Measurements from ENCODE around the gene STK25.

The STK25 gene

DNA sequence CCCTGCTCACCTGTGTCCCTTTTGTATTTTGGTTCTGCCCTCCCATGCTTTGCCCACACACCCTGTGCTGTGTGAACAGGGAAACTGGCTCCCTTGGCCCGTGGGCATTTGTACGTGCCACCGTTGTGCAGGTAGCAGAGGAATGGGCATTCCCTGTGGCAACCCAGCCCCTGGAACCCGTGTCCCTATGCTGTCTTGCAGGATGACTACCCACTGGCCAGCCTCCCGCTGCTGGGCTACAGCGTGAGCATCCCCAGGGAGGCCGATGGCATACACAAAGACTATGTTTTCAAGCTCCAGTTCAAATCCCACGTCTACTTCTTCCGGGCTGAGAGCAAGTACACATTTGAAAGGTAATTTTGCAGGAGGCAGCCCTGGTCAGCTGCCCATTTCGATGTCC, 15.3 kb downstream of the STK25 start:
- DNase-seq (ENCODE audit: low spot score): no peak

DNA sequence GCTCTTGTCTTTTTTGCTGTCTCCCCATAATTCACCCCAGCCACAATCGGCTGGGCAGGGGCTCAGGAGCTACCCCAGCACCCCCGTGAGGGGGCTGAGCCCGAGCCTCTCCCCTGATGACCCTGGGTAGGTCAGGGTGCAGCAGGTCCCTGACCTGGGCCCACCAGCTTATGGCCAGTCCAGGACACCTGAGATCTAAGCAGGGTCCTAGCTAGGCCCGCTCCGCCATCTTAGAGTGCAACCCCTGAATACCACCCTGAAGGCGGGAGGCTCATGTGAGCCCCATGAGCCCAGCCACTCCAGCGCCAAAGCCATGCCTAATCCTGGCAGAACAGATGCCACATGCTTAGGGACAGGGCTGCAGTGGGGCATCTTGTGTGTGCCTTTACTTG, 16.2 kb downstream of the STK25 start:
- no peak for DNase-seq (ENCODE audit: low spot score)

DNA sequence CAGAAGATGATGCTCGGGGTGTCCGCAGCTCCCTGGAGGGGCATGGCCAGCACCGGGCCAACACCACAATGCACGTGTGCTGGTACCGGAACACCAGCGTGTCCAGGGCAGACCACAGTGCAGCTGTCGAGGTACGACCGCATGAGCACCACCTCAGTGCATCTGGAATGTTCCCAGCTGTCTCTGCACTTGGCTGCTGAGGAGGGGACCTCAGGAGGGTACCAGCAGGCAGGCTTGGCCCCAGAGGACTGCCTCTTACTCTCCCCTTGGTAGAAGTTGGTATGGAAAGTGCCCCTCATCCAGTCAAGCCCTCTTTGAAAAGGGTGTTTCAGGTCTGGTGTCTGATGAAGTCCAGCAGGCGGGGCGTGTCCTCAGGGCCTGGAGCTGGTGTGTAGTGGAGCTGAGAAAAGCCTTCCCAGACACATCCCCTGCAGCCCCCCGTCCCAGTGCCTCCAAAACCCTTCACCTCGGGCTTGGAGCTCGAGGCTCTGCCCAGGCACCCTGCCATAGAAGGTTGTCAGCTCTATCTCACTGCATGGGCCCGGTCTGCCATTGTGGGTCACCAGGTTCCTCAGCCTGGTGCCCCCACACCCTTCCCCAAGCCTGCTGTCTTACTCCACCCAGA, 16.7 kb downstream of the STK25 start:
- no peak for DNase-seq (ENCODE audit: low spot score)

DNA sequence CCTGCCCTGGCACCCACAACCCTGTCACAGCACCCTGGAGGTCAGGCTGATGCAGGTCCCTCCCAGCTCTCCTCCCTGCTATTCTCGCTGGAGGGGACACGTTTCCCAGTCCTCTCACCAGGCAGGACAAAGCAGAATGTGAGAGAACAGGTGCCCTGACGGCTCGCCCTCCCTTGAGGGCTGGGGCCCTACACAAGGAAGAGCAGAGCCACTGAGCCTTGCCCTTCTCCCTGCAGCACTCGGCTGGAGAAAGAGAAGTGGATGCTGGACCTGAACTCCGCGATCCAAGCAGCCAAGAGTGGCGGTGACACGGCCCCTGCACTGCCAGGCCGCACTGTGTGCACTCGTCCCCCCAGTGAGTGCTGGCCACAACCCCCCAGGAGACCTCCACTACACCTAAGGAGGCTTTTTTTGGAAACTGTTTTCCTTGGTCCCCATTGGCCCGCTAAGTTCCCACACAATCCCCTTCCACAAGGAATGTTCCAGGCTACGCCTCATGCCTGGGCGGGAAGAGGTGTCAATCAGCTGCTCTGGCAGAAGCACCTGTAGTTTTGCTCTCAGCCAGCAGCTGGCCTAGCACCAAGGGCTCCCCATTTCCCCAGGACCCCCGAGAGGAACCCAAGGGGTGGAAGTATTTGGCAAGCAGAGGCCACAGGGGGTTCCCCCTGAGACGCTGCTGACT, 17.4 kb downstream of the STK25 start:
- no peak for DNase-seq (ENCODE audit: low spot score)

DNA sequence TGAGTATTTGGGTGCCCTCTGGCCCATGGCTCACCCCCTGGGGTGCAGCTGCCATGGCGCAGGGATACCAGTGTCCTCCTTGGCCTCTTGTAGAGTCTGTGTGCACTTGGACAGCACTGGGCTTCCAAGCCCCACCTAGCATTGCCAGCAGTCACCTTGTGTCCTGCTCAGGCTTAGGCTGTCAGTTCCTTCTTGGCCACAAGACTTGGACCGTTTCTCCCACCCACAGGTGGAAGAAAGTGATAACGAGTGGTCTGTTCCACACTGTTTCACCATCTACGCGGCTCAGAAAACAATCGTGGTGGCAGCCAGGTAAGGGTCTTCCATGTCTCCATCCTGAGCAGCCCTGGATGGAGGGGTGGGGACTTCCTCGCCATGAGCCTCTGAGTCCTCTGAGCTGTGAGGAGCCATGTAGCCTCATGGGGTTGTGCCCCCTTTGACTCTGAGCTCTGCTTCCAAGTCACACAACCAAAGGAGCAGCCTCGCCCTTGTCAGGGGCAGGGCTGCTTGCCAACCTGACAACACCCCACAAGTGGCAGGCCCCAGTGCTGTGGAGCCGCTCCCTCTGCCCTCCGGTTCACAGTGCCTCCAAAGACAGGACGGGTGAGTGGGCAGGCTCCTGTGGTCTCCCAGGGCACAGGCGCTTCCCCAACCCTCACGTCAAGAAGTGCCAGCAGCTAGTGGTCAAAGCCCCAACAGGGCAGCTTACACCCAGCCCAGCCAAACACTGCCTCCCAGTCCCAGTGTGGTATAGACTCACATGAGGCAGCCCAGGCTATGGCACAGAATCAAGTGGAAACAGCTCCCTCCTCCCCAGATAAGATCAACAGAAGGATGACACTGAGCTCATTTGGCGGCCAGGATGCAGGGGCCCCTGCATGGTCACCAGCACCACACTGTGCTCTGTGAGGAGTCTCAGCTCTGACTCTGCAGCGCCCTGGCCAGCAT, 18.4 kb downstream of the STK25 start:
- DNase-seq (ENCODE audit: low spot score): no peak

DNA sequence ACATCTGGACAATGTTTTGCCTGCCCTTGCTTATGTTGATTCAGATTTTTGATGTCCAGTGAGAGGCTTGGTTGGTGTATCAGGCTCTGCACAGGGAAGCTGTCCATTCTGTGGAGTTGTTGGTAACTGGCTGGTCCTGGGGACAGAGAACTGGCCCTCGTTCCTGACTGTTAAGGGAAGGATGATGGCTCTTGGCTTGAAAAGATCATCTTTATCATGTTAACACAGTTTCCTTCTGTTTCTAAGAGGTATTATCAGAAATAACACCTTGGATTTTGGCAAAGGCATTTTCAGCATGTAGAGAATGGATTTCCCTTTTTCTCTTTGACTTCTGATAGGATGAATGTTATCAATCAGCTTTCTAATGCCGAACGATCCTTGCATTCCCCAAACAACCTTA, 19.3 kb downstream of the STK25 start:
- DNase-seq (ENCODE audit: low spot score): no peak

DNA sequence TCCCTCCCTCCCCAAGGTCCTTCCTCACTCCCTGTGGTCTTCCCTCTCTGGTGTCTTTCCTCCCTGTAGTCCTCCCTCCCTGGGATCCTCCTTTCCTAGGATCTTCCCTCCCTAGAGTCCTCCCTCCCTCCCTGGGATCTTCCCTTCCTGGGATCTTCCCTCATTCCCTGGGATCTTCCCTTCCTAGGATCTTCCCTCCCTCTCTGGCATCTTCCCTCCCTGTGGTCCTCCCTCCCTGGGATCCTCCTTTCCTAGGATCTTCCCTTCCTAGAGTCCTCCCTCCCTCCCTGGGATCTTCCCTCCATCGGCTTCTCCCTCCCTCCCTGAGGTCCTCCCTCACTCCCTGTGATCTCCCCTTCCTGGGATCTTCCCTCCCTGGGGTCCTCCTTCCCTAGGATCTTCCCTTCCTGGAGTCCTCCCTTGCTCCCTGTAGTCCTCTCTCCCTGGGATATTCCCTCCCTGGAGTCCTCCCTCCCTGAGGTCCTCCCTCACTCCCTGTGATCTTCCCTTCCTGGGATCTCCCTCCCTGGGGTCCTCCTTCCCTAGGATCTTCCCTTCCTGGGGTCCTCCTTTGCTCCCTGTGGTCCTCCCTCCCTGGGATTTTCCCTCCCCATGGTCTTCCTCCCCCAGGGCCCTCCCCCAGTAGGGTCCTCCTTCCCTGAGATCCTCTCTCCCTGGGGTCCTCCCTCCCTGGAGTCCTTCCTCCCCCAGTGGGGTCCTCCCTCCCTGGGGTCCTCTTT, 23.0 kb downstream of the STK25 start:
- DNase-seq (ENCODE audit: low spot score): no peak

DNA sequence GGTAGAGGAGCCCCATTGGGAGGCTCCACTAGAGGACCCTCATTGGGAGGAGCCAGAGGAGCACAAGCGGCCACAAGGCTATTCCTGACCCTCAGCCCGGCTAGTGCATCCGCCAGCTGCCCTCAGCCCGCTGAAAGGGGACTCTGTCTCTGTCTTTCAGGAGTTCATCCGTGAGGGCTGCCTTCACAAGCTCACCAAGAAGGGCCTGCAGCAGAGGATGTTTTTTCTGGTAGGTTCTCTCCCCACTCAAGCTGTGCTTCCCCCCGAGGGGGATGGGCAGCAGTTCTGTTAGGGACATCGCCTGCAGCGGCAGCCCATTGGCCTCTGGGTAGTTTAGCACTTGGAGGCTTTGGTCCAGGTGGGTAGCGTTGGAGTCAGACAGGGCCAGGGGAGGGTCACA, 25.1 kb downstream of the STK25 start:
- DNase-seq (ENCODE audit: low spot score): no peak

DNA sequence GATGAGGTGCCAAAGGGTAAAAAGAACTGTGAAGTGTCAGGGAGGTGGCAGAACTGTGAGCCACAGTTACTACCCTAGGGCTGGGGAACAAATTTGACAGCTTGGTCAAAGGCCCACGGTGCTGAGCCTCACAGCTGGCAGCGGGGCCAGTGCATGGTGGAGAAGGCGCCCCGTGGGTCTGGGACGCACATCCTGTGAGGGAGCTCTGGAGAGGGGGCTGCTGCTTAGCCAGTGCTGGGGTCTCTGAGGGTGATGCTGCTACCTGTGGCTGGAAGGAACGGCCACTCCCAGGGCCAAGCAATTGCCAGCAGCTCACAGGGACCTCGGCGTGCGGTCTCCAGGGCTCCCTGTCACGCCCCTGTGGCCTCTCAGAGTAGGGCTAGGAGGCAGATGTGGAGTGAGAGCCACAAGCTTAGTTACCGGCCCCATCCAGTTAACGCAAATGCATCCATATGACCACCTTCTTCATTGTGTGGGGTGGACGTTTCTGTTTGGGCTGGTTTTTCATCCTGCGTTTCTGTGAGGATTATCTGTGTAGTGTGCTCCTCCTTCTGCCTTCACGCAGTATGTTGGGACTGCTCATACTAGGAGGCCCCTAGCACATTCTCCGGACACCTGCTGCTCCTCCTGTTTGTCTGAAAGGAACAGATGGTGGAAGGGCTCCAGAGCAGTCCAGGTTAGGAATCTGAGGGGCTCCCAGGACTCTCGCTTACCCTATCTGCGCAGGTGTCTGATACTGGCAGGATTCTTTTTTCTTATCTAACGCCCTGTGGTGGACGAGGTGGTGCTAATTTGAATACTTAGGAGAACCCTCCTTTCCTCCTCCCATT, 26.0 kb downstream of the STK25 start:
- DNase-seq (ENCODE audit: low spot score): no peak

DNA sequence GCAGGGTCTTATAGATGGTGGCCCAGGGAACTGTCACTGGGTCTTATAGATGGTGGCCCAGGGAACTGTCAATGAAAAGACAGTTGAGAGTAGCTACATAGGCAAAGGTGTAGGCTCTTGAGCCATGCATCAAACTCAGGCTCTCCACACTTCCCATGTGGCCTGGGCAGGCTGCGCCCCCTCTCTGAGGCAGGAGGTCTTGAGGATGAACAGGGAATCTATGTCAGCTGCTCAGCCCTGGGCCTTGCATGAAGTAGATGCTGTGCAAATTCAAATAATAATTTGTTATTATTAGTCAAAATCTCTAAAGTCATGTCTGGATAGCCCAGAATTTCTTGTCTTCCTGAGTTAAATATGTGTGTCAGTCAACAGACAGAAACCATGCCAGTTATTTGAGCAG, 26.7 kb downstream of the STK25 start:
- no peak for DNase-seq (ENCODE audit: low spot score)

DNA sequence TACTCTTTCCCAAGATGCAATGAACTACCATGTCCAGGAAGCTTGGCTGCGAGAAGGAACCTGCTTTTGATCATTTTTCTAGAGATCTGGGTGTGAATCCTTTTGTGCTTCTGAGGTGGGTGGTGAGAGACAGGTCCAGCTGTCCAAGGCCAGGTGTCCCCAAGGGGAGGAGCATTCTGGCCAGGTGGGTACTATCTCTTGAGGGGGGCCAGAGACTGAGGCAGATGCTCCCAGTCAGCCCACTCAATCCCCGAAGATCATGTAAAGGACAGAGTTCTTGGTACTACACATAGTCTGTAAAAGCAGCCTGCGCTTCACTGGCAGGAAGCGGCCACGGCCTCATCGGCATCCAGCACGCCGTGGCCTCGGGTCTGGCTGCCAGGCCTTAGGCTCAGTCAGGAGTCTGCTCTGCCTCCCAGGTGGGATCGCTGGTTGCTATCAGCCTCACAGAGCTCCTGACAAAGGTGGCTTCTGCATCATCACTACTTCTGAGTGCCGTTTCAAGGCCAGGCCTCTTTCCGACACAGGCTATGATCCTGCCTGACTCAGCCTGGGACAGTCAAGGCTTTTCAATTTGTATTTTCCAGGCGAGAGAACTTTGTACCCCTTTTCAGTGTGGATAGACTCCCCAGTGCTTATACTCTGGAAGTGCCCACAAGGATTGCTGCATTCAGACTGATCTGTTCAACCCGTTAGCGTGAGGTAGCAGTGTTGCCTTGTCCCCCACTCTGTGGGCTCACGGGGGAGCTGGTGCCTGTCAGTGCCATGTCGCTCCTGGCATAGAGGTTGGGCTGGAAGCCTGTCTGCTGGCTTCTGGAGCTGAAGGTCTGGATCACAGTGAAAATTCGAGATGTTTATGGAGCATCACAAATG, 29.1 kb downstream of the STK25 start:
- no peak for DNase-seq (ENCODE audit: low spot score)

DNA sequence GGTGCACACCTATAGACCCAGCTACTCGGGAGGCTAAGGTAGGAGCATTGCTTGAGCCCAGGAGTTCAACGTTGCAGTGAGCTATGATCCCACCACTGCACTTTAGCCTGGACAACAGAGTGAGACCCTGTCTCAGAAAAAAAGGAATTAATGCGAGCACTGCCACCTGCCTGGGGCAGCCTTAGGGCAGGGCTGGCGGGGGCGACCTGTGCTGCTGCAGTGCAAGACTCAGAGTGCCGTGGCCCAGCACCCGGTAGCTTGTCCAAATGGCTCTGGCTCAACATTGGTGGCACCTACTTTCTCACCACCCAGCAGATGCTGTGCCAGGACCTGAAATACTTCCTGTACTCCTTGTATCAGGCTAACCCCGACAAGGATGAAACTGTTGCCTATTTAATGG, 30.2 kb downstream of the STK25 start:
- no peak for DNase-seq (ENCODE audit: low spot score)

DNA sequence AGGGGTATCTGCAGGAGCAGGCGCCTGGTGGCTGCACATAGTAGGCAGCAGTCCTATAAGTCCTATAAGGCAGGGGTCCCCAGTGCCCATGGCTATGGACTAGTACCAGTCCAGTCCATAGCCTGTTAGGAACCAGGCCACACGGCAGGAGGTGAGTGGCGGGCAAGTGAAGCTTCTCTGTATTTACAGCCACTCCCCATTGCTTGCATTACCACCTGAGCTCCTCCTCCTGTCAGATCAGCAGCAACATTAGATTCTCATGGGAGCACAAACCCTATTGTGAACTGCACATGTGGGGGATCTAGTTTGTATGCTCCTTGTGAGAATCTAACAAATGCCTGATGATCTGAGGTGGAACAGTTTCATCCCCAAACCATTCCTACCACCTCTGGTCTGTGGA, 33.1 kb downstream of the STK25 start:
- DNase-seq (ENCODE audit: low spot score): no peak

DNA sequence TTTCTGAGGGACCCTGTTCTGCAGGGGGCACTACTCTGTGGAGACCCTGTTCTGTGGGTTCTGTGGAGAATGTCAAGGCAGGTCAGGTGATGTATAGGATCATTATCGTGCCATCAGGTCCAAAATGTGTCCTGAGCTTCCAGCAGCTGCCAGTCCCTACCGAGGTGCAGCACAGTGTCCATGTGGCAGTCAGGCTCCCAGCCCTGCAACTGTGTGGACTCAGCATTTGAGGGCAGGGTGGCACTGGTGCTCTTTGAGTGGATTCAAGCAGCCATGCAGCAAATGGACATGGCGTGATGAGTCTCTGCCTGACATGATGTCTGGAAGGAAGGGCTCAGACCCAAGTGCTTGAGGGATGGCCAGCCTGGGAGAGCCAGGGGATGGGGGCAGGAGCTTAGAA, 35.0 kb downstream of the STK25 start:
- no peak for DNase-seq (ENCODE audit: low spot score)

DNA sequence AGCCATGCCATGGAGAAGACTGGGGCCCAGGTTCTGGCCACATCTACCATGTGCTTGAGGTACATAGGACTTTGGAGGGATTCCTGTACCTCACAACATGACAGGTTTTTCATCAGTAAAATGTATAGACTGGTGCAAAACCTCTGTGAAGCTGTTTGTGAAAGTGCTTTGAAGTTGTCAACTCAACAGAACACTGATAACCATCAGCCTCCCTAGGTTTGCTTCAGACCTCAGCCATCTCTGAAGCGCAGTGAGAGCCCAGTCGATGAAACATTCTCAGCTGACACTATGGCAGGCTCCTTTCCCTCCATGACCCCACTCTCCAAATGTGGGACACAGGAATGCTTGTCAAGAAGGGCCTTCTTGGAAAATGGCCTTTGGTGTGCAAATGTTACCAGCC, 38.6 kb downstream of the STK25 start:
- DNase-seq (ENCODE audit: low spot score): no peak

DNA sequence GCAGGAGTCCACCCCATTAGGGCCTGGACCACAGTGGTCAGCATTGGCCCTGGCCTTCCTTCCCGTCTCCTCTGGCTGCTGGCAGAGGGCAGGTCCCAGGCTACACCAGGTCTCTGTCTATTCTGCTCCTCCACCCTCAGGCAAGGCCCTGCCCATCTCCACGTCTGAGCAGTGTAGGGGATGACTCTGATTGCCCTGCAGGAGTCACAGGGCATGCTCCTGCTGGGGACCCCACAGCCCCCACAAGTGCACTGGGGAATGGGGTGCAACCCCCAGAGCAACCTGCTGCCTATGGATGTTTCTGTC, 40.0 kb downstream of the STK25 start:
- DNase-seq (ENCODE audit: low spot score): no peak

DNA sequence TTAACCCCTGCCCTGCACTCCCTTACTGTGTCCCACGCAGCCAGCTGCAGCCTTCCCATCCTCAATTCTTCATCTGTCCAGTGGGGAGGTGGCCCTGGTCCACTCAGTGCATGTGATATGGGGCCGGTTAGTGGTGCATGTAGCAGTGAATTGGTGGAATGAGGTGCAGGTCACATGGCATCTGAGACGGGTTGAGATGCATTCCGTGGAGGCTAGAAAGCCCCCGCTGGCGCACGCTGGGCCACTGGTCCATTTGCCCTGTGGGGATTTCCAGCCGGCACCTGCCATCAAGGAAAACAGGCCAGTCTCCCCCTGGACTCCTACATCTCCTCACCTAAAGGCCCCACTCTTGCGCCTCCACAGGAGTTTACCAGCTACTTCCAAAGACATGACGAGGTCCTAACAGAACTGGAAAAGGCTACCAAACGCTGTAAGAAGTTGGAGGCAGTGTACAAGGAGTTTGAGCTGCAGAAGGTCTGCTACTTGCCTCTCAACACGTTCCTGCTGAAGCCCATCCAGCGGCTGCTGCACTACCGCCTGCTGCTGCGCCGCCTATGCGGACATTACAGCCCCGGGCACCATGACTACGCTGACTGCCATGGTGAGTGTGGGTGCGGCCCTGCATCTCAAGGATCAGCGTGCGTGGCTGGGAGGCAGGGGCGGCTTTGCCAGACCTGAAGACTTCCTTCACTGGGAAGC, 40.5 kb downstream of the STK25 start:
- no peak for DNase-seq (ENCODE audit: low spot score)

DNA sequence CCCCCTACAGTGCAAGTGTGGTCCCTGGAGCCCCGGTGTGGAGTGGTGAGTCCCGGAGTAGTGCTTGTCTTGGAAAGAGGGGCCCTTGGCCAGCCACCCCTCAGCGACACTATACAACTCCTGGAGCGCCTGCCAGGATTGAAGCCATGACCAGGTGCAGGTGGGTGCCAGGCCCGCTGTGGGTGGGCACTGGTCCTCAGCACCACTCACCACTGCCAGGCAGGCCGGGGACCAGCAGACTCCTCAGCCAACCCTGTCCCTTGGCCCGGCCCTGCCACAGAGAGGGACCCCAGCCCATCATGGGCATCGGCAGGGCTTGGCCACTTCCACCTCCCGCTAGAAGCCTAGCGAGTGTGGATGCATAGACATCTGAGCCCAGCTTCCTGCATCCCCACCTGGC, 42.2 kb downstream of the STK25 start:
- DNase-seq (ENCODE audit: low spot score): no peak

DNA sequence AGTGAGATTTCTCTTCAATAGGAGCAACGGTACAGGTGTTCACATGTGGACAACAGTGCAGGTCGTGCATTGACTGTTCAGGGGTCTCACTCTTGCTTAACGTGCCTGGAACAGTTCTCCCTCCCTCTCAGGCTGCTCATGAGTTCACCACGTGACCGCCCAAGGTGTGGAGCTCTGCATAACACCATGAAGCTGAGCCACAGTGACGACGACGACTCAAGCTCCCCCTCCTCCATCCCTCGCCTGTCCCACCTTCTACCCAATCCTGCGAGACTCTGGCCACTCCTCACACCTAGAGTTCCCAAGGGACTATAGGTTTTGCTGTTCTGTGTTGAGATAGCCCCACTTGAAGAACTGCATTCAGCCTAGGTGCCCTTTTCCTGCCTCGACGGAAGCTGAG, 42.8 kb downstream of the STK25 start:
- DNase-seq (ENCODE audit: low spot score): no peak
